ENCODE measurements around the gene CYTL1.

DNA sequence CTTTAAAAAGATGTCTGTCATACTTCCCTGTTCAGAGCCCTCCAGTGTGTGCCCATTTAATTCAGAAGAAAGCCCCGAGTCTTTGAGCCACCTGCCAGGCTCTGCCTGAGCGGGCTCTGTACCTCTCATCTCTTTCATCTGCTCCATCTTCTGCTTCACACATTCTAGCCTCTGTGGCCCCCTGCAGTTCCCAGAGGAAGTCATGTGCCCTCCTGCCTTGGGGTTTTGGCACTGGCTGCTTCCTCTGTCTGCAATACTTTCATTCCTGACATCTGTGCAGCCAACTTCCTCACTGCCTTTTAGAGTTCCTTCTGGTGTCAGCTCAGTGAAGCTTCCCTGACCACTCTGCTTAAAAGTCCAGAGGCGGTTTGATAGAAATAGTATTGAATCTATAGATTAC, 25.8 kb upstream of the CYTL1 start:
- TF ChIP-seq, protein P1, sequence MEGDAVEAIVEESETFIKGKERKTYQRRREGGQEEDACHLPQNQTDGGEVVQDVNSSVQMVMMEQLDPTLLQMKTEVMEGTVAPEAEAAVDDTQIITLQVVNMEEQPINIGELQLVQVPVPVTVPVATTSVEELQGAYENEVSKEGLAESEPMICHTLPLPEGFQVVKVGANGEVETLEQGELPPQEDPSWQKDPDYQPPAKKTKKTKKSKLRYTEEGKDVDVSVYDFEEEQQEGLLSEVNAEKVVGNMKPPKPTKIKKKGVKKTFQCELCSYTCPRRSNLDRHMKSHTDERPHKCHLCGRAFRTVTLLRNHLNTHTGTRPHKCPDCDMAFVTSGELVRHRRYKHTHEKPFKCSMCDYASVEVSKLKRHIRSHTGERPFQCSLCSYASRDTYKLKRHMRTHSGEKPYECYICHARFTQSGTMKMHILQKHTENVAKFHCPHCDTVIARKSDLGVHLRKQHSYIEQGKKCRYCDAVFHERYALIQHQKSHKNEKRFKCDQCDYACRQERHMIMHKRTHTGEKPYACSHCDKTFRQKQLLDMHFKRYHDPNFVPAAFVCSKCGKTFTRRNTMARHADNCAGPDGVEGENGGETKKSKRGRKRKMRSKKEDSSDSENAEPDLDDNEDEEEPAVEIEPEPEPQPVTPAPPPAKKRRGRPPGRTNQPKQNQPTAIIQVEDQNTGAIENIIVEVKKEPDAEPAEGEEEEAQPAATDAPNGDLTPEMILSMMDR (IDR thresholded peaks at IDR 0.05): no peak
- TF ChIP-seq POLR2A (IDR thresholded peaks at IDR 0.05): no peak

All from thyroid gland (tissue), 4 donors.